ENCODE measurements around the gene RREB1.

RREB1 gene

GRCh38 chr6:7229376-7230326 is 121.9 kb downstream of the RREB1 start:
- no peak for DNase-seq

GRCh38 chr6:7230327-7230691 is 122.5 kb downstream of the RREB1 start:
- DNase-seq: no peak

GRCh38 chr6:7230956-7231713 is 123.4 kb downstream of the RREB1 start:
- DNase-seq: no peak

GRCh38 chr6:7232351-7232750 is 124.6 kb downstream of the RREB1 start:
- DNase-seq: no peak

- no peak for DNase-seq
Observed at GRCh38 chr6:7234547-7234946, 126.8 kb downstream of the RREB1 start.

- peak; percentile 42 to 78 for DNase-seq
Observed at GRCh38 chr6:7235712-7236305, 128.0 kb downstream of the RREB1 start.

- DNase-seq: no peak
Observed at GRCh38 chr6:7236306-7237209, 128.8 kb downstream of the RREB1 start.

GRCh38 chr6:7237653-7238188 is 130.0 kb downstream of the RREB1 start:
- no peak for DNase-seq

GRCh38 chr6:7238526-7238899 is 130.8 kb downstream of the RREB1 start:
- DNase-seq: no peak

- peak; percentile 91 to 95 for DNase-seq
Observed at GRCh38 chr6:7238900-7239589, 131.3 kb downstream of the RREB1 start.

GRCh38 chr6:7239590-7239948 is 131.8 kb downstream of the RREB1 start:
- DNase-seq: no peak

GRCh38 chr6:7240351-7240750 is 132.6 kb downstream of the RREB1 start:
- DNase-seq: no peak

- DNase-seq: no peak
Observed at GRCh38 chr6:7241160-7241559, 133.4 kb downstream of the RREB1 start.

GRCh38 chr6:7241709-7242645 is 134.2 kb downstream of the RREB1 start:
- no peak for DNase-seq

- no peak for DNase-seq
Observed at GRCh38 chr6:7242835-7243178, 135.0 kb downstream of the RREB1 start.

- peak; percentile 54 to 75 for DNase-seq
Observed at GRCh38 chr6:7243179-7243981, 135.6 kb downstream of the RREB1 start.

- no peak for DNase-seq
Observed at GRCh38 chr6:7245668-7246393, 138.1 kb downstream of the RREB1 start.

- DNase-seq: no peak
Observed at GRCh38 chr6:7246401-7247178, 138.8 kb downstream of the RREB1 start.

GRCh38 chr6:7247179-7247456 is 139.4 kb downstream of the RREB1 start:
- no peak for DNase-seq
